ENCODE data around the gene RAI1. TPM values are rescaled to one million over a fixed set of nuclear protein-coding genes. Genes with fewer than 3 reads are reported as not detected.
"Not testable (repeated sequence)": the region's sequence is repeated elsewhere in the genome, so short reads cannot be mapped to it uniquely, and the experiment has no call there.

Gene RAI1
- total RNA-seq, 8 experiments from 2014 or later = 5.4 to 32.0 (median 20.4) TPM

GRCh38 chr17:17684906-17685774 is 3.9 kb downstream of the RAI1 start:
- Histone ChIP-seq H3K4me1 (replicated peaks in 1 of 2) (peaks cover 35 to 41% of the 10 kb centered on the region in 2 donors), H3K4me3 (no peak overlapping the region), H3K27ac (peak overlapping the region; percentile 80 to 83)
- in situ Hi-C loops (cut with MboI; ENCODE audit: low pct_unique_long_range_greater_than_20kb in 2 of 9, low sequenced_read_pairs in 9 of 9, unreplicated experiment in 9 of 9) = loop anchor here in 6 of 9 experiments (10.0 to 25.0 kb wide), 4 partner anchors 90 to 352 kb away; partner anchors contain the start of genes ATPAF2 (in 4 of the 6) and GID4 (in 4 of the 6)
- ATAC-seq (replicated peaks in 6 of 8) = peak in 1 of 8 experiments; percentile 5
- WGBS, 10 experiments = 29 to 100% (median 61%) methylated on average over 1 to 14 of the region's 15 CpGs; no CpG with 5 or more reads in 2 of the 10 experiments

DNA sequence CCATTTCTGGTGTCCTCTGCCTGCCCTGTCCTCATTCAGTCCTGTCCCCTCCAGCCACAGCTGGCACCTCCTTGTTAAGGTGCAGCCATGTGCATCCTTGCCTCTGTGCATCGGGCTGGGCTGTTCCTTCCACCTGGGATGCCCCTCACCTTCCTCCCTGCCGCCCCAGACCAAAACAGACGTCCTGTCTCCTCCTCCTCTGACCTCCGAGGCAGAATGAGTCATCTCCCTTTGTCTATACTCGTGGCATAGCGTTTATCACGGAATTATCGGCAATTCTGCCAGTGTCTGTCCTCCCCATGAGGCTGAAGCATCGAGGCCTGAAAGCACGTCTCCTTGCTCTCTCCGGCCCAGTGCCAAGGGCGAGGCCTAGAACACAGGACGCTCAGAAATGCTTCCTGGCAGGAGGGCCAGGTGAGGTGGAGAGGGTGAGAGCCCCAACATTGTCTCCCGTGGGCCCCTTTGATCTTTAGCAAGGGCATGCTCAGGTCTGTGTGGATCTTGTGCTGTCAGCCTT is 4.6 kb downstream of the RAI1 start:
- Histone ChIP-seq H3K4me3 (peak overlapping the region in 2 of 5 donors; percentile 5 to 25), H3K27ac (peak overlapping the region; percentile 80 to 83), H3K4me1 (replicated peaks in 1 of 2) (peaks cover 35 to 40% of the 10 kb centered on the region in 2 donors)
- WGBS, 10 experiments = 5 to 30% (median 10%) methylated on average over 2 to 8 of the region's 14 CpGs; no CpG with 5 or more reads in 5 of the 10 experiments
- in situ Hi-C loops (cut with MboI; ENCODE audit: low pct_unique_long_range_greater_than_20kb in 2 of 9, low sequenced_read_pairs in 9 of 9, unreplicated experiment in 9 of 9) = loop anchor here in 6 of 9 experiments (10.0 to 25.0 kb wide), 4 partner anchors 89 to 351 kb away; partner anchors contain the start of genes ATPAF2 (in 4 of the 6) and GID4 (in 4 of the 6)
- ATAC-seq (replicated peaks in 6 of 8) = peak in 5 of 8 experiments; percentile 3 to 15 (median 5)

DNA sequence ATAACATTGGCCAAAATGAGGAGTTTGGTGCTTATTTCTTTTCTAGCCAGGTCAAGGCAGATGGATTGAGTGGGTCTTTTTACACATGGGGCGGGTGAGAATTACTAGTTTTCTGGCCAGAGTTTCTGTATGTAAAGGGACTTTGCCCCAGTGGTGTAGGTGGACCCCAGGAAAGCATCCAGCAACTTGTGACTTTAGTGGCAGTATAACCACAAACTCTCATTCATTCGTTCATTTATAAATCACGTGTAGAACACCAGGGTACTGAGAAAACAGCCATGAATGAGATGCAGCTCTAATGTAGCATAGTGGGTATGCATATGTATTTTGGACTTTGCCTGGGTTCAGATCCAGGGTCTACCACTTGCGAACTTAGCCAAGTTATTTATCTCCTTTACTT is 8.1 kb downstream of the RAI1 start:
- no peak for ATAC-seq (replicated peaks in 6 of 8)
- WGBS, 10 experiments = 75 to 100% (median 100%) methylated on average over 1 to 4 of the region's 4 CpGs; no CpG with 5 or more reads in 1 of the 10 experiments
- Histone ChIP-seq H3K27ac (no peak overlapping the region), H3K4me3 (no peak overlapping the region), H3K4me1 (replicated peaks in 1 of 2) (peaks cover 61 to 63% of the 10 kb centered on the region in 2 donors)
- in situ Hi-C loops (cut with MboI; ENCODE audit: low pct_unique_long_range_greater_than_20kb in 2 of 9, low sequenced_read_pairs in 9 of 9, unreplicated experiment in 9 of 9) = loop anchor here in 6 of 9 experiments (10.0 to 25.0 kb wide), 4 partner anchors 85 to 348 kb away; partner anchors contain the start of genes ATPAF2 (in 4 of the 6) and GID4 (in 4 of the 6)

GRCh38 chr17:17690233-17690632 is 9.0 kb downstream of the RAI1 start:
- not testable (repeated sequence) for H3K4me3 ChIP-seq; H3K27ac ChIP-seq; ATAC-seq (replicated peaks in 6 of 8)
- 80 to 100% (median 94%) methylated on average over 1 to 6 of the region's 7 CpGs; no CpG with 5 or more reads in 2 of the 10 experiments for WGBS, 10 experiments
- in situ Hi-C loops (cut with MboI; ENCODE audit: low pct_unique_long_range_greater_than_20kb in 2 of 9, low sequenced_read_pairs in 9 of 9, unreplicated experiment in 9 of 9) = loop anchor here in 6 of 9 experiments (25.0 kb wide), 3 partner anchors 172 to 347 kb away; partner anchors contain the start of genes ATPAF2 (in 4 of the 6) and GID4 (in 4 of the 6)
- H3K4me1 ChIP-seq (replicated peaks in 1 of 2) = peaks cover 56 to 61% of the 10 kb centered on the region in 2 donors

GRCh38 chr17:17691468-17692263 is 10.4 kb downstream of the RAI1 start:
- H3K4me1 ChIP-seq (replicated peaks in 1 of 2) = peaks cover 50 to 54% of the 10 kb centered on the region in 2 donors

DNA sequence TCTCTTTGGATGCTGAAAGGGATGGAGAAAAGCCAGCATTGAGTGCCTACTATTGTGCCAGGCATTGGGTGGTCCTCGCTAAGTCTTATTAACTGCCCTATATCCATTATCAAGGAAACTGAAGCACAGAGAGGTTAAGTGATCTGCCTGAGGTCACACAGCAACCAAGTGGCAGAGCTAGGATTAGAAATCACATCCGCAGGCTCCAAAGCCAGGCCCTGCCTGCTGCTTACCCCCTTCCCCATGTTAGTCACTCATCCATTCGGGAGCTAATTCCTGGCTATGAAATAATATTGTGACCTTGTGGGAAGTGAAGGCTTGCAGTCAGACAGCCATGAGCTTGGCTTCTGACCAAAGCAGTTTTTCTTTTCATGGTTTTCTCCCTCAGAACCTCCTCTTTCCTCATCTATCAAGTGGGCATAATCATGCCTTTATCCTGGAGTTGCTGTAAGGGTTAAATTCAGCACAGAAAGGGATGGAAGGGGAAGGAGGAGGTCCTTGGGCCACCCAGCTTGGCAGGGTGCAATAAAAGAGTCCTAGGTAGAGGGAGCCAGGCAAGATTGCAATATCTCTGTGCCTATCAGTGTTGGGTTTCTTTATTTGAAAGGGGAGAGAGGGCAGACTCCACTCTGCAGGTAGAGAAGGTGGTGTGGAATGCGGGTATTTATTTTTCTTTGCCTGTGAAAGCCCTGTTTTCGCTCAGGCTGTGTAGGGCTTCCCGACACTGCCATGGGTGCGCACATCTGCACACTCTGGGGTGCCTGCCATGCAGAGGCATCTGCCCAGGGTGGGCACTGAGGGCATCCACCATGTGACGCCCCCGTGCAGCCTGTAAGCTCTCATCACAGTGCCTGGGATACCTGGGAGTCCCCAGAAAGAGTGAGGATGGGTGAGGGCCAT is 11.3 kb downstream of the RAI1 start:
- 68 to 100% (median 81%) methylated on average over 1 to 4 of the region's 9 CpGs; no CpG with 5 or more reads in 1 of the 10 experiments for WGBS, 10 experiments
- in situ Hi-C loops (cut with MboI; ENCODE audit: low pct_unique_long_range_greater_than_20kb in 2 of 9, low sequenced_read_pairs in 9 of 9, unreplicated experiment in 9 of 9) = loop anchor here in 6 of 9 experiments (25.0 kb wide), 3 partner anchors 170 to 345 kb away; partner anchors contain the start of genes ATPAF2 (in 4 of the 6) and GID4 (in 4 of the 6)
- H3K27ac ChIP-seq = peak overlapping the region; percentile 93 to 95
- peaks cover 47 to 50% of the 10 kb centered on the region in 2 donors for H3K4me1 ChIP-seq (replicated peaks in 1 of 2)
- H3K4me3 ChIP-seq = no peak overlapping the region
- ATAC-seq (replicated peaks in 6 of 8) = no peak

More at GRCh38 chr17:17691468-17692263, 10.4 kb downstream of the RAI1 start:
- no peak for ATAC-seq (replicated peaks in 6 of 8)
- Histone ChIP-seq H3K27ac (peak overlapping the region; percentile 59 to 64), H3K4me3 (no peak overlapping the region)
- WGBS, 10 experiments = 52 to 92% (median 74%) methylated on average over 1 to 4 of the region's 8 CpGs; no CpG with 5 or more reads in 2 of the 10 experiments
- in situ Hi-C loops (cut with MboI; ENCODE audit: low pct_unique_long_range_greater_than_20kb in 2 of 9, low sequenced_read_pairs in 9 of 9, unreplicated experiment in 9 of 9) = loop anchor here in 6 of 9 experiments (25.0 kb wide), 3 partner anchors 171 to 346 kb away; partner anchors contain the start of genes ATPAF2 (in 4 of the 6) and GID4 (in 4 of the 6)

DNA sequence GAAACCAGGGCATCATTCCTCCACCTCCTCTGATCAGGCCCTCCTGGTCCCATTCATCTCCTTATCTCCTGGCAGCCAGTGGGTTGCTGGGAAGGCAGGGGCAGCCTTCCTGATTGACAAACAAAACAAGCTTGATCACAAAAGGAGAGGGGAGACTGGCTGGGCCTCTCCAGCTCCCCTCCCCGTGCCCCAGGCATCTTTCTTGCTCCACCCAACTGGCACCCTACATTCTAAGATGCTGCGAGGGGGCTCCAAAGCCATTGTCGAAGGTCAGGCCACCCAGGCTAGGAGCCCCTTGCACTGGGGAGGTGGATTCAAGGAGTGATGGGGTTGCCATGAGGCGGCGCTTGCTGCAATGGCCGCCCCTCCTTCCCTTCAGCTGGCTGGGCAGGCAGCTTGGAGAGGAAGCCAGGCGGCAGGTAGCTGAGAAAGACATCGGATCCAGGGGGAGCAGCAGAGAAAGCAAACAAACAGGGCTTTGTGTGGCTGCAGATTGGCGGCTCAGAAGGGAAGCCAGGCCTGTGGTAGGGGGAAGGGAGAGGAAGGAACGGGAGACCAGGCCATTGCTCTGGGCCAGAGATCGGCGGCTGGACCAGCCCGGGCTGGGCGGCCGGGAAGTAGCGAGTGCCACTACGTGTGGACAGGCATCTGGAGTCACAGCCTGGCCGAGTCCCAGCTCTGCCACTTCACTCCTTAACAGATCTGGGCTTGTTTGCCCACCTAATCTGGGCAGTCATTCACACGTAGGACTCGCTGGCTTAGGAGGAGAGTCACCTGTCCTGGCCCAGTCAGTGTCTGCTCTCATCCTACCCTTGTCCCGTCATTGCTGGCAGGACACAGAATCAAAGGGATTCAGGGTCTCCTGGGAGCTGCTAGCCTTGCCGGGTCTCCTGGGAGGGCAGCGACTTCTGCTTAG is 12.3 kb downstream of the RAI1 start:
- Histone ChIP-seq H3K4me1 (replicated peaks in 1 of 2) (peaks cover 53 to 59% of the 10 kb centered on the region in 2 donors), H3K27ac (peak overlapping the region; percentile 93 to 95), H3K4me3 (peak overlapping the region in 4 of 5 donors; percentile 42 to 50 (median 46))
- 0 to 60% (median 7%) methylated on average over 1 to 10 of the region's 23 CpGs; no CpG with 5 or more reads in 1 of the 10 experiments for WGBS, 10 experiments
- in situ Hi-C loops (cut with MboI; ENCODE audit: low pct_unique_long_range_greater_than_20kb in 2 of 9, low sequenced_read_pairs in 9 of 9, unreplicated experiment in 9 of 9) = loop anchor here in 6 of 9 experiments (25.0 kb wide), 3 partner anchors 169 to 344 kb away; partner anchors contain the start of genes ATPAF2 (in 4 of the 6) and GID4 (in 4 of the 6)
- peak in 5 of 8 experiments; percentile 11 to 51 (median 38) for ATAC-seq (replicated peaks in 6 of 8)

DNA sequence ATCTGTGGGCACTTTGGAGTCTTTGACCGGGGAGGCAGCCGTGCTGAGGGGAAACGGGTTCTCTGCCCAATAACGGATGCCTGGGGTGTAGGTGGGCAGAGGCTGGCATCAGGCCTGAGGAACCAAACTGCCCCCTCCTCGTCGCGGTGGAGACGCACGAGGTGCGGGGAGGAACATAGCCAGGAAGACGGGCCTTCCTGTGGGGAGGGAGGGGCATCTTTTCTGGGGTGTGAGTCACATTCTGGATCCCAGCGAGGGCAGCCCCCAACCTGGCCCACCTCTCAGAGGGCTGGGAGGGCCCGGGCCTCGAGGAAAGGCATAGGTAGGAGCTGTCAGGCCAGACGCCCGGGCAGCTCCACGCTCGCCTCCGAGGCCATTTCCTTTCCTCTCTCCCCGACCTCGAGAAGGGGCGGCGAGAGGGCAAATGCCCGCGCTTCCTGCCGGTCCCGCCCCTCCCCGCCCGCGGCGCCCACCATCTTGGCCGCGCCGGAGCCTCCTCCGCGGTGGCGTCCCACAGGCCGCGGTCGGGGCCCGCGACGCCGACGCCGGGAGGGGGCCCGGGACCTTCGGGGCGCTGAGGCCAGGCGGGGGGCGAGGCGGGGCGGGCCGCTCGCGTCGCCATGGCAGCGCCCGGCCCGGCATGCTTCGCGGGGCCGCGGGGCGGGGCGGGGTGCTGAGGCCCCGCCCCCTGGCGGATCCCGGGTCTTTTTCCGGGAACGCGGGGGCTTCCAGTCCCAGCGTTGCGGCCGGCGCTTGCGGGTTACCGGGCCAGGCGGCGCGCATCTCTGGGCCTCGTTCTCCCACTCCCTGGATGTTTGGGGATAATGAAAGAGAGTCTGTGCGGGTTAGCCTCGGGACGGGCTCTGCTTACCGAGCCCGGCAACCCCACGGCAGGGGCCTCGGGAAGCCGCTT is 13.2 kb downstream of the RAI1 start:
- Histone ChIP-seq H3K4me3 (peak overlapping the region; percentile 42 to 50 (median 45)), H3K27ac (peak overlapping the region; percentile 93 to 95), H3K4me1 (replicated peaks in 1 of 2) (peaks cover 62 to 68% of the 10 kb centered on the region in 2 donors)
- in situ Hi-C loops (cut with MboI; ENCODE audit: low pct_unique_long_range_greater_than_20kb in 2 of 9, low sequenced_read_pairs in 9 of 9, unreplicated experiment in 9 of 9) = loop anchor here in 6 of 9 experiments (25.0 kb wide), 3 partner anchors 168 to 343 kb away; partner anchors contain the start of genes ATPAF2 (in 4 of the 6) and GID4 (in 4 of the 6)
- peak; percentile 56 to 75 (median 68) for ATAC-seq (replicated peaks in 6 of 8)
- WGBS, 10 experiments = 0 to 30% (median 0%) methylated on average over 2 to 6 of the region's 90 CpGs; no CpG with 5 or more reads in 4 of the 10 experiments

GRCh38 chr17:17696085-17696484 is 14.8 kb downstream of the RAI1 start:
- 49 to 100% (median 93%) methylated on average over 1 to 4 of the region's 4 CpGs for WGBS, 10 experiments

More at GRCh38 chr17:17696085-17696484, 14.8 kb downstream of the RAI1 start:
- Histone ChIP-seq H3K27ac (no peak overlapping the region), H3K4me3 (no peak overlapping the region), H3K4me1 (replicated peaks in 1 of 2) (peaks cover 76 to 85% of the 10 kb centered on the region in 2 donors)
- in situ Hi-C loops (cut with MboI; ENCODE audit: low pct_unique_long_range_greater_than_20kb in 2 of 9, low sequenced_read_pairs in 9 of 9, unreplicated experiment in 9 of 9) = loop anchor here in 6 of 9 experiments (25.0 kb wide), 3 partner anchors 166 to 341 kb away; partner anchors contain the start of genes ATPAF2 (in 4 of the 6) and GID4 (in 4 of the 6)
- no peak for ATAC-seq (replicated peaks in 6 of 8)

Measured in motor neuron (in vitro differentiated cells).